Epithelial cell of proximal tubule (primary cell): ENCODE data around the gene TENT5C. TPM values are rescaled to one million over a fixed set of nuclear protein-coding genes. Genes with fewer than 3 reads are reported as not detected.

Source experiments
- DNase-seq: peaks from one replicate; pipeline ENCODE4 v3.0.0-alpha.2; 2011; ENCODE audit warnings: low read depth
- H3K4me3 ChIP-seq: 2 replicates; pipeline ENCODE4 v1.5.1; 2011; ENCODE audit warnings: low read depth, mild to moderate bottlenecking, low read length
- CTCF ChIP-seq: conservative IDR thresholded peaks from 2 replicates; pipeline ENCODE4 v1.5.1; 2012; ENCODE audit warnings: low read depth, mild to moderate bottlenecking, low read length
- total RNA-seq: library from RNA; depleted of rRNA; stranded (reverse); fragments of >200 nt; gene quantifications from 2 replicates; pipeline ENCODE4 v1.2.3, GENCODE V29; 2015

TENT5C gene
- total RNA-seq, 1 donor from 2014 or later = not detected

- no peak overlapping the region for H3K4me3 ChIP-seq
- TF ChIP-seq CTCF = no peak
- no peak for DNase-seq
Measured at GRCh38 chr1:117628343-117628742, 22.5 kb downstream of the TENT5C start.

- H3K4me3 ChIP-seq = no peak overlapping the region
- no peak for TF ChIP-seq CTCF
Measured at GRCh38 chr1:117629625-117630422, 24.0 kb downstream of the TENT5C start.

GRCh38 chr1:117630423-117630998 lies 24.7 kb downstream of the TENT5C start:
- DNase-seq = no peak
- no peak for TF ChIP-seq CTCF
- no peak overlapping the region for H3K4me3 ChIP-seq

More at GRCh38 chr1:117629625-117630422, 24.0 kb downstream of the TENT5C start:
- no peak for DNase-seq

DNA sequence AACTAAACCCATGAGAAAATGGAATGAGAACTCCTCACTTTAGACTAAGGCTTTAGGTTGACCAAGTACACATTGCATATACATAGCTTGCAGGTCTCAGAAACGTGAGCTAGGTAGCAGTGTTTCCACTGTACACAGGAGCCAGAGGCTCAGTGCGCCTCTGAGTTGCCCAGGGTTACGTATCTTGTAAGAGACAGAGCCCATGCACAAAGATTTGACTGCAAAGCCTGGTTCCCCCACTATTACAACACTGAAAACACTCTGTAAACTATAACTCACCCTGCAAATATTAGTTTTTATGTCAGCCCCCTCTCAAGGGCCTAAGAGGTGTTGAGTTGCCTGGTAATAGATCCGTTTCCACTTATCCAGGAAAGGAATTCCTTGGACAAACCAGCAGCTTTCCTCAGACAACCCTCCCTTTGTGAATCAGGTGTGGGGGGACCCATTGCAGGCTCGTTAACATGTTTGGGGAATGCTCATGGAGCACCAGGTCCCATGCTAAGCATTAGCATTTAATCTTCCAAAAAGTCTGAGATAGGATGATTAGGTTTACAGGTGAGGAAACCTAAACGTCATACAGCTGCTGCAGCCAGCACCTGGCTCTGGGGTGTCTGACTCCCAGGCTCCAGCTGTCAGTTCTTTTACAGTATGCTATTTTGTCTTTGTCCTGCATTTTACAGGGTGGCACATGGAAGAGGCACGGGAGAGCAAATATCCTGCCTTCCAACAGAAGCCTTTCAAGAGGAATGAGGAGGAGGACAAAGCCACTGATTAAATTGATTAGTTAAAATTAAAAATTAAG lies 25.7 kb downstream of the TENT5C start:
- no peak for DNase-seq
- TF ChIP-seq CTCF = no peak
- no peak overlapping the region for H3K4me3 ChIP-seq

- no peak for TF ChIP-seq CTCF
- no peak overlapping the region for H3K4me3 ChIP-seq
Measured at GRCh38 chr1:117632269-117633067, 26.6 kb downstream of the TENT5C start.

GRCh38 chr1:117633068-117633345 lies 27.2 kb downstream of the TENT5C start:
- no peak for DNase-seq
- H3K4me3 ChIP-seq = no peak overlapping the region
- no peak for TF ChIP-seq CTCF

More at GRCh38 chr1:117632269-117633067, 26.6 kb downstream of the TENT5C start:
- no peak for DNase-seq
